GM18507 (cell line): ENCODE data around the gene ZCCHC7.
A peak's percentile ranks its signal among the peaks of the same experiment; 100 is the strongest.

Experiments
- DNase-seq: peaks from one replicate; pipeline ENCODE4 v3.0.0; 2011; ENCODE audit warnings: low read depth; ENCODE audit not compliant: insufficient read length; ENCODE audit errors: extremely low spot score
- FAIRE-seq: peaks from 2 replicates; lab custom pipeline; 2011; peaks lifted over from hg19 to GRCh38; lab: Jason Lieb, UNC

ZCCHC7 gene

DNA sequence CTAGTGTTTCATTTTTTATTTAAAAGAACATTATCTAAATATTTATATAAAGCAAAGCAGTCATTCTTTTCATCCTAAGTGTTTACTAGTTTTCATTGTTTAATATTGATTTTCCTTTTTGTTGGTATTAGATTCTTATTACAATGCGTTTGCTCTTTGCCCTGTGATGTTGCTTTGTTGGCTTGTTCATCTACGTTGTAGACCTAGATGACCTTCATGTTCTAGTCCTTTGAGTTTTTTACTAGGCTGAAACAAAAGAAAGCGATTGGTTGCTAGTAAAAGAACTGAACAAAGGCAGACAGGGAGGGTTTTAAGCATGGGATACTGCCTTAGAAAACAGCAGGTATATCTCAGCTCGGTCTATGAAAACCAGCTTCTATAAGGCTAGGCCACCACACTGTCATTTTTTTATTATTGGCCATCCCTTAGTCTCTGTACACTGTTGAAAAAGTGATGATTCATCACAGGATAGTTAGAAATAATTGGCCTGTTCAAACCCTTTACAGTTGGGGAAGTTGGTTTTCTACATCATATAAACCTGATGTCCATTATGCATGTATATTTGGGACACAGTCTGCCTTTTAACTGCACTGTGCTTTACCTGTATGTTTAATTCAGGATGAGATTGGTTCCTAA is 119.0 kb downstream of the ZCCHC7 start:
- FAIRE-seq (peak; percentile 21), DNase-seq (no peak)

DNA sequence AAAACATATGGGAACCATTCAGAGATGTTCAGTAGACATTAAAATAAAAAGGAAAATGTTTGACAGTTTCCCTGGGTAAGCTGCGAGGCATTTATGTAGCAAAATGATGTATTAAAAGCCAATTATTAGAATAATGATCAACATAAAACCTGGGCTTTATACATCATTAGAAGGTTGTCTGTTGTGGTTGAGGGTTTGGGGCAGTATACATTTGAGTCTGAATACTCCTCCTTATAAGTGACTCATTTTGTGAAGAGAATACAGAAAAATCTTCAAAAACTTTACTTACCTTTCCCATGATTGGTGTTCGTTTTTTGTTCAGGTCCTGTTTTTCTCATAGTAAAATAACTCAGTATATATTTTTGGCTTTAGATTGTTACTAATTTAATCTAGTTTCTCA is 119.5 kb downstream of the ZCCHC7 start:
- no peak for FAIRE-seq
- no peak for DNase-seq

DNA sequence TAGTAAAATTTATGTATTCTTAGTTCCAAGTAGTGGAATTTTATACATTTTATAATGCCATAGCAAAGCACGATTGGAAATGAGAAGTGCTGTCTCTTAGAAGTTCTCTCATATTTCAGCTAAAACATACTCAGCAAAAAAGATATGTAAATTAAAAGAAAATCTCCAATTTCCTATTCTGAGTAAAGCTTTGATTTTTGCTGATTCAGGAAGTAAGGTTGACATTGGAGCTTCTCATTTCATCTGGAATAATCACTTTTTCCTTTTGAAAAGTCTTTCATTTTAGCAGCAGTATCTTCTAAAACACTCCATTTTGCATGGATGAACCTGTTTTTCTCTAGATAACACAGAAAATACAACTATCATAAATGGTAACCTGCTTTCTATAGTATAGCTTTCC is 121.0 kb downstream of the ZCCHC7 start:
- DNase-seq (no peak), FAIRE-seq (no peak)

DNA sequence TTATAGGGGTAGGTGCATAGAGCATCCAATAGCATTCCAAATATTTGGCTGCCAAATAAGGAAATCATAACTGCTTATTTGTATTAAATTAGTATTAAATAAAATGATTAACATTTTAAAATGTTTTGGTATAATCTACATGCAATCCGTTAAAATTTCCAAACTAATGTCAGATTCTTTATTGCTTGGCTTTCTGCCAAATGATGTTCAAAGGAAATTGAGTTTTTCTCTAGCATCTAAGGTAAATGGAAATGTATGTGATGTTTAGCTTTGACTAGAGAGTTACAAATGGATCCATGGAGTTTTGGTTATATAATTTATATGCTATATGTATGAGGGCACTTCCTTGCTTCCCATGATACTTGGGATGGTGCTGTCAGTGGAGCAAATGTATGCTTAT is 121.7 kb downstream of the ZCCHC7 start:
- FAIRE-seq (no peak), DNase-seq (no peak)

DNA sequence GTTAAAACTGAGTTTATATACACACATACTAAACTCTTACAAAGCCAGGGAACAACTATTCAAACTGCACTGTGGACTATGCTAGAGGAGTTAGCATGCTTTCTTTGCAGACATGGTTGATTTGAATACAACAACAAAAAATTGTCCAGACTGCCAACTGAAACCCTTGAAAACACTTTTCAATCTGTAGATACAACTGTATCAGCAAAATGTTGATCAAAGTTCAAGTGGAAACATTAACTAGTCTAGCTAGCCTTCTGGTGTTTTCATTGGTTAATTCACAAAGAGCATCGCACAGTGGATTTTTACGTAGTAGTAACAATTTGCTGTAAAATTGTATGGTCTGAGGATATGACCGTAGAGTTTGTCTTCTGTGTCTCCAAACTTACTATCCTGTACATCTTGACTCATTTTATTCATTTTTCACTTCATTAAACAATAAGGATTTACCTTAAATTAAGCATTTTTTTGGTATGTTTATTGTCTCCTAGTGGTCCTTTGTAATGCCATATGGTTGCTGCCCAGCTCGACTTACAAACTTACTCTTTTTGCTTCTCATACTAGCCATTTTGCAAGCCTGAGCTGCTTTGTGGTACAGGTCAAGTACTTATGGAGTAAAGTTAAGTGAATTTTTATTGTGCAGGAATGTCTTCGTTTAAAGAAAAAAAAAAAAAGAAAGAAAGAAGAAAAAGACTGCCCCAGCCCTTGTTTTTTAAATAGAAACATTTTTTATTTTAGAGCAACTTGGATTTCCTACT is 123.4 kb downstream of the ZCCHC7 start:
- peak; percentile 31 for FAIRE-seq
- DNase-seq: no peak

DNA sequence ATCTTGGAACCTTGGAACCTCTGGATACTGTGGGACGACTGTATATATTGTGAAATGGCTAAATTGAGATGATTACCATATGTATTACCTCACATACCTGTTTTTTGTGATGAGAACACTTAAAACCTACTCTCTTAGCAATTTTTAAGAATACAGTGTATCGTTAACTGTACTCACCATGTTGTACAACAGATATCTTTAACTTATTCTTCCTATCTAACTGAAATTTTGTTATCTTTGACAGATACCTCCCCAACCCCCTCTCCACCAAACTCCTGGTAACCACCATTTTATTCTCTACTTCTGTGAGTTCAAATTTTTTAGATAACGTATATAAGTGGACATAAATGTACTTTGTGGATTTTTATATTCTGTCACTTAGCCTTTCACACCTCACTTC is 126.5 kb downstream of the ZCCHC7 start:
- DNase-seq: no peak
- no peak for FAIRE-seq

DNA sequence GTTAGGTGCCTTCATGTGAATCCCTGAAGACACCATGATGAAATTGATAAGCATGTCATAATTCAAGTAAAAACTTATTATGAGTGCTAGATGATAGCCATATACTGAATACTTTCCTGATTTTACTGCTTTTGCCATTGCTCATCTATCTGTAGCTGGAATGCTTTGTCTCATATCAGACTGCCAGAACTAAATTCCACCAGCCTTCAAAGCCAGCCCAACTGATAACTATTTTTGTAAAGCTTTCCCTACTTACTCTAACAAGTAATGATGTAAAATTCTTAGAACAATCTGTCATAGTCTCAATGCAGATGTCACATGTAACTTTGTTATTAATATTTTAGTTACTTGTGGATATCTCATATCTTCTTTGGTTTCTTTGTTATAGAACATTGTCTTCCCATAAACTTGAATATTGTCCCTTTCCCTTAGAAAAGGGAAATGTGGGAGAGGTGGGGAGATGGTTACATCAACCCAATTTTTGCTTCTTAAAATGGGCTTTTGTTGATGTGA is 128.3 kb downstream of the ZCCHC7 start:
- no peak for DNase-seq

DNA sequence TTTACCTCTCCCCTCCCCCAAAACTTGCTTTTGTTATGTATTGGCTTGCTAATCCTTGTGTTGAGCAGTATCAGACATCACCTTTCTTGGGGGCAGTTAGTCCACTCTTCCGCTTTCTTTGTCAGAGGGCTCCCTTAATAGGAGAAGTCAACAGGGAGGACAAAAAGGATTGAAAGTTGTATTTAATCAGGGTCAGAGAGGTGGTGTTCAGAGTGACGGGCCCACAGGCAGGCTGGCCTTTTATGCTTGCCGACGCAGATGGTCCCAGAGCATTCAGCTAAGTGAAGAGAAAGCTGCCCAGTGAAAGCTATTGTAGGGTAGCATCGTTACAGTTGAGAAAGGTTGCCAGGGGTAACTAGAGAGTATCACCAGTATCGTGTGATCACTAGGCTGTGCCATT is 131.1 kb downstream of the ZCCHC7 start:
- FAIRE-seq: peak; percentile 65
- DNase-seq: no peak

More for the DNA sequence above, 128.3 kb downstream of the ZCCHC7 start:
- peak; percentile 35 for FAIRE-seq

DNA sequence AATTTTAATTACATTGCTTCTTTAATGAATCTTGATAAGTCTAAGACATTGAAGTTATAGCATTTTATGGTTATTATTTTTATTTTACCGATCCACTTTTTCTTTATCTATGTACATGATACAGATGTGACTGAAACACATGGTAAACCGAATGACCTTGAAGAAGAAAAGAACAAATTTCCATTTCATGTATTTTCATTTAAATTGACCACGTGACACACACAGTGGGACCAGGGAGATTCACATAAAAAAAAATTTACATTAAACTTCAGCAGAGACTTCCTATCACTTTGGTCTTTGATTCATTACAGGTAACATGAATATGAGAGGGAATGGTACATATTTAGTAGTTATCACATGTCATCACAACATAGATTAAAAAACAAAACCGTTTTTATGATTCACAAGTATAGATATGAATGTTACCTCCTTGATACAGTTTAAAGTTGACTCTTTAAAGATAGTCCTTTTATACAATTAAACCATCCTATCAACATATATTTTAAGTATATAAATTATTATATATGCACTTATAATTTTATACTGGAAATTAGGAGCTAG is 133.1 kb downstream of the ZCCHC7 start:
- DNase-seq (no peak), FAIRE-seq (peak; percentile 18)

DNA sequence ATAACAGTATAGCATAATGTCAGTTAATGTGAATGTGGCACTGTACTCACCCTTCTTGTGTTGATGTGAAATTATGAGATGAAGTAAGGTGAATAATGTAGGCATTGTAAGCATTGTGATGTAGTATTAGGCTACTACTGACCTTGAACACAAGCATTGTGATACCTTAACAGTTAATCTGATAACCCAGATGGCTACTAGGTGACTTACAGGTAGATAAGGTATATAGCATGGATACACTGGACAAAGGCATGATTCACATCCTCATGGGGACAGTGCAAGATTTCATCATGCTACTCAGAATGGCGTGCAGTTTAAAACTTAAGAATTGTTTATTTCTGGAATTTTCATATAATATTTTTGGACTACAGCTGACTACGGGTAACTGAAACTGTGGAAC is 134.8 kb downstream of the ZCCHC7 start:
- FAIRE-seq: peak; percentile 65
- DNase-seq: no peak

DNA sequence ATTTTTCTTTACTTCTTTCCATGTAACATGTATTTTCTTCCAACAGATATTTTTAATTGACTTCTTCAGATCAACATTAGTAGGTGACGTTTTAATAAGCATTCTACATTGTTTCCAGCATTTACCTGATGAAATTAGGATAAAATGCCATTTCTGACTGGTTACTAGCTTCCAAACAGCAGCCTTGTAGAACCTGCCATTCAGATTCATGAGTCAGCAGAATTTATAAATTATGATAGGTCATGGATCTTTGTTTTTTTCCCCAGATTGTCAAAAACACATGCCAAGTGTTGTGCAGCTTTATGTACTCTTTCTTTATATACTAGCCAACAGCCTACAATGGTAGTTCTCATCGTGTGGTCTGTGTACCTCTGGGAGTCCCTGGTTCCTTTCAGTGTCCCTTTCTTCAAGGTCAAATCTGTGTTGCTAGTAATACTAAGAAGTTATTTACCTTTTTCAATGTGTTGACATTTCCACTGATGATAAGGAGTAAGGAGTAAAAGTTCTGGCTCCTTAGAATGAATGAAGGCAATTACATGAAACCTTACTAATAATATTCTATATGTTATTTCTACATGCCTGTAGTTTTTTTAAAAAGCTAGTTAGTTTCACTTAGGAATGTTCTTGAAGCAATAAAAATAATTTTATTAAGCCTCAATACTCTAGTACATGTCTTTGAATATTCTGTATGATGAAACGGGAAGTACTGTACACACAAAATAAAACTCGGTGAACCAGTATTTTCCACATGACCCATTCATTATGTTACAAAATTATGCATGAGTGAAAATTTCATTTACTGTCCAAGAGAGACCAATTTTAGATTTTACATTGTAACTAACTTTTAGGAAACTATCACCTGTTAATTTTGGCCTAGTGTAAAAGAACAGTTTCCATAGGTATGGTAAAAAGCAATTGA is 135.8 kb downstream of the ZCCHC7 start:
- DNase-seq (no peak), FAIRE-seq (peak; percentile 67)

DNA sequence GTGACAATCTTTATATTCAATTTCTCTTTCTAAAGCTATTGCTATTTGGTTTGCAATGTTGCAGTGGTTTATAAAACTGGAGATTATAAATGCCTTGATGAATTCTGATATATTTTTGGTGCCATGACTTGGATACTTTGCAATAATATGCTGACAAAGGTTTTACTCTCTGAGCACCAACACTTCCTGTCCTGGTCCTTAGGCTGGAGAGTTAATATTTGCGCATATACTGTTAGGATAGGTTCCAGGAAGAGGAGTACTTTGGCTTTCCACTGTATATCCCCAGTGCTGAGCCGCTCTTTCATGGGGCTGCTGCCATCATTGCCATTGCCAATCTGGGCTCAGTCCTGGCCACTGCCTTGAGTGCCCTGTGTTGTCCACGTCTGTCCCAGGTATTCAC is 139.6 kb downstream of the ZCCHC7 start:
- no peak for DNase-seq
- FAIRE-seq: no peak

DNA sequence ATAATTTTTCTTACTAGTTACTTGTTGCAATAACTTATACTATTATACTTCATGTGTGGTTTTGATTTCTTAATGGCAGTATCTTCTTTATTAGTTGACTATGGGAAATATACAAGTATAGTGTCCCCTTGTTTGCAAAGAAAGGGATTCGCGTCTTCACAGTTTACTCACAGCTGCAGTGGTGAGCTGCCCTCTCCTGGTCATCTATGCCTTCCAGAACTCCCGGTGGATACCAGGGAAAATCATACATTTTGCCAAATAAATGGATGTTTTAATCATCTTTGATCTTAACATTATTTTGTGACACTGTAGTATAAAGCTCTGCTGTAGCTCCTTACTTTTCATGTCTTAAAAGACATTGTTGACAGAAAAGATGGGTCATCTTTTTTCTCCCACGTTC is 142.0 kb downstream of the ZCCHC7 start:
- FAIRE-seq: peak; percentile 26
- DNase-seq: no peak

DNA sequence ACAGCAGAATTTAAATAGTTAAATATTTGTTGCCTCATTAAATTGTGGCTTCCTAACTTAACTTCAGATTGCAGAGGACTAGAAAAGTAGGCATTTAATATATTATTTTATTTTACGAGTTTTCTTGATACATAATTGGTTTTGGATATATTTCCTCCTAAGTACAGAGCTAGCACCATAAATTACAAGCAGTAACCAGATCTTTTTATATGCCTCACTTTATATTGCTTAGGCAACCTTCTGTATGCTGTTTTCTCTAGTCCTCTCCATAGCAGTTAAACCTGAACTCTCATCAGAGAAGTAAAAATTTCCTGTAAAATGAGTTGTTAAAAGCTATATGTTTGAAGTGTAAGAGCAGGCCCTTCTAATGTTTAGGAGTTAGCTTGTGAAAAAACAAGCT is 144.2 kb downstream of the ZCCHC7 start:
- peak; percentile 12 for FAIRE-seq
- no peak for DNase-seq

DNA sequence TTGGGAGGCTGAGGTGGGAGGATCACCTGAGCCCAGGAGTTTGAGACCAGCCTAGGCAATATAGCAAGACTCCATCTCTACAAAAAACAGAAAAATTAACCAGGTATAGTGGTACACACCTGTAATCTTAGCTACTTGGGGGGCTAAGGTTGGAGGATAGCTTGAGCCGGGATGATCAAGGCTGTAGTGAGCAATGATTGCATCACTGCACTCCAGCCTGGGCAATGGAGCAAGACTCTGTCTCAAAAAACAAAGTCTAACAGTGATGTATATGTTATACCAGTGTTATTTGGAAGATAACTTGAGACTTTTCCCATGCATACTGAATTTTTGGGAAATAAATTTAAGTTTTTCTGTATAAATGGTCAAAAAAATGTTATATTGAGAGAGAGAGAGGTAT is 146.3 kb downstream of the ZCCHC7 start:
- DNase-seq (no peak), FAIRE-seq (no peak)

DNA sequence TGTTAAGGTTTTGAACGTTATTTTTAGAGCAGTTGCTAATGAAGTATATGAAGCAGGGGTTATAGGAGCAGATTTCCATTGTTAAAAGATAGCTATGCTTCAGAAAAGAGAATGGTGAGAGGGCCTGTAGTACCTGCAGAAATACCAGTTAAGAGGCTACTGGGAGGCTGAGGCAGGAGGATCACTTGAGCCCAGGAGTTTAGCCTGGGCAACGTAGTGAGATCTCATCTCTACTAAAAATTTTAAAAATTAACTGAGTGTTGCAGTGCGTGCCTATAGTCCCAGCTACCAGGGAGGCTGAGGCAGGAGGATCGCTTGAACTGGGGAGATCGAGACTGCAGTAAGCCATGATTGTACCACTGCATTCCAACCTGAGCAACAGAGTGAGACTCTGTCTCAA is 148.8 kb downstream of the ZCCHC7 start:
- DNase-seq (no peak), FAIRE-seq (peak; percentile 45)

DNA sequence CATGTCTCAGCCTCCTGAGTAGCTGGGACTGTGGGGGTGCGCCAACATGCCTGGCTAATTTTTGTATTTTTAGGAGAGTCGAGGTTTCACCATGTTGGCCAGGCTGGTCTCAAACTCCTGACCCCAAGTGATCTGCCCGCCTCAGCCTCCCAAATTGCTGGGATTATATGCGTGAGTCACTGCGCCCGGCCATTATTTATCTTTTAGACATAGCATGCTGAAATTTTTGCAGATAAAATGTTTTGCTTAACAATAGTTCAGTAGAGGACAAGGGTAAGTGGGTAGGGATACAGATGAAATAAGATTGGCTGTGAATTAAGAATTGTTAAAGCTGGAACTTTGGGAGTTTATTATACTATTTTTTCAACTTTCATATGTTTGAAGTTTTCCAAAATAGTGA is 151.3 kb downstream of the ZCCHC7 start:
- no peak for FAIRE-seq
- no peak for DNase-seq

DNA sequence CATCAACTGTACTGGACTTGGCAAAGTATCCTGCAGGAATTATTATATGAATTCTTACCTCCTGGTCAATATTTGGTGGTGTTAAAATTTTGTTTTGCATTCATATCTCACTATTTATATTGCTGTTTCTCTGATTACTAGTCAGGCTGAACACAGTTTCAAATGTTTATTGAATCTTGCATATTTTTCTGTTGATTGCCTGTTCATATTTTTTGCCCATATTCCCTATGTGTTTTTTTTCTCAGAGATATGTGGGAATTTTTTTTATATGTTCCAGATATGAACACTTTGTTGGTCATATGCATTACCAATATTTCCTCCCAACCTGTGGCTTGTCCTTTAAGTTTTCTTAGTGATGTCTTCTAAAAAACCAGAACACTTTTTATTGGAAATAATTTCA is 153.2 kb downstream of the ZCCHC7 start:
- DNase-seq: no peak
- FAIRE-seq: no peak

DNA sequence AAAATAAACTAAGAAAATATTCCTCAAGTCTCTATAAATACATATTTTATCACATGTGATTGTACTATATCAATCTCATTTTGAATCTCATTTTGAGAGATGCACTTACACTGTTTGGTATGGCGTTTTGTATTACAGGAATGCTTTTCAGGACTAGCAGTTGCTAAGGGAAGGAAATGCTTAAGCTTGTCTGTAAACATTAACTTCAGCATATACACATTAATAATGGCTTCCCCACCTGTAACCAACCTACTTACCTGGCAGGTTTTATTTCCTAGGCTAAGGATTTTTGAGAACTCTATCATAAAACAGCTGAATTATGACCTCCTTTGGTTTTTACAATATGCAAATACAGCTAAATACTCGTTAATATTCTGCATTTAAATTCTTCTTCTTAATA is 161.2 kb downstream of the ZCCHC7 start:
- DNase-seq (no peak), FAIRE-seq (peak; percentile 83)
